ENCODE data around the gene CAPN1. TPM values are rescaled to one million over a fixed set of nuclear protein-coding genes. Genes with fewer than 3 reads are reported as not detected.
A peak's percentile ranks its signal among the peaks of the same experiment; 100 is the strongest.

The CAPN1 gene
- total and polyA plus RNA-seq, 11 donors: 67.8 to 139 (median 86.1) TPM

DNA sequence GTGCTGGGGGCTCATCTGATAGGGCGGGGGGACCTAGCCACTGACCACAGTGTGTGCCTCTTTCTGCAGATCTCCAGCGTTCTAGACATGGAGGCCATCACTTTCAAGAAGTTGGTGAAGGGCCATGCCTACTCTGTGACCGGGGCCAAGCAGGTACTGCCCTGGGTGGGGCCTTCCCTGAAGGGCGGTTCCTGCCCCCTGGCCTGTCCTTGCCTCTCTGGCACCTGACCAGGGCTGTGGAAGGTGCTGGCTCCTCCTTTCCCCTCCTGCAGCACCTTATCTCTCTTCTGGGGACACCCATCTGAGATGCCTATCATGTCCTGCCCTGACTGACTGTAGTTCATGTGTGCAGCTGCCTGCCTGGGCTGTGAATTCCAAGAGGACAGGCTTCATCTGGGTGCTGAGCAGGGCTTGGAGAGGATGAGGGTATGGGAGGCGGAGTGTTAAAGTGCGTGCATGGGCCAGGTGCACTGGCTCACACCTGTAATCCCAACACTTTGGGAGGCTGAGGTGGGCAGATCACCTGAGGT, 5.5 kb downstream of the CAPN1 start:
- TF ChIP-seq POLR2A (IDR thresholded peaks at IDR 0.05): no peak
- TF ChIP-seq, protein P1, sequence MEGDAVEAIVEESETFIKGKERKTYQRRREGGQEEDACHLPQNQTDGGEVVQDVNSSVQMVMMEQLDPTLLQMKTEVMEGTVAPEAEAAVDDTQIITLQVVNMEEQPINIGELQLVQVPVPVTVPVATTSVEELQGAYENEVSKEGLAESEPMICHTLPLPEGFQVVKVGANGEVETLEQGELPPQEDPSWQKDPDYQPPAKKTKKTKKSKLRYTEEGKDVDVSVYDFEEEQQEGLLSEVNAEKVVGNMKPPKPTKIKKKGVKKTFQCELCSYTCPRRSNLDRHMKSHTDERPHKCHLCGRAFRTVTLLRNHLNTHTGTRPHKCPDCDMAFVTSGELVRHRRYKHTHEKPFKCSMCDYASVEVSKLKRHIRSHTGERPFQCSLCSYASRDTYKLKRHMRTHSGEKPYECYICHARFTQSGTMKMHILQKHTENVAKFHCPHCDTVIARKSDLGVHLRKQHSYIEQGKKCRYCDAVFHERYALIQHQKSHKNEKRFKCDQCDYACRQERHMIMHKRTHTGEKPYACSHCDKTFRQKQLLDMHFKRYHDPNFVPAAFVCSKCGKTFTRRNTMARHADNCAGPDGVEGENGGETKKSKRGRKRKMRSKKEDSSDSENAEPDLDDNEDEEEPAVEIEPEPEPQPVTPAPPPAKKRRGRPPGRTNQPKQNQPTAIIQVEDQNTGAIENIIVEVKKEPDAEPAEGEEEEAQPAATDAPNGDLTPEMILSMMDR (IDR thresholded peaks at IDR 0.05): no peak
- DNase-seq (no peak), ATAC-seq (no peak)
- peaks cover 0 to 86% (median 71%) of the 10 kb centered on the region in 9 donors for H3K36me3 ChIP-seq
- H3K9me3 ChIP-seq: no peaks in the 10 kb centered on the region
- intact Hi-C loops (cut with DNase I): loop anchor here in 1 of 10 donors (10.0 kb wide), 1 partner anchor 72 kb away; the partner anchor contains the start of genes TM7SF2 and ZNHIT2
- H3K4me1 ChIP-seq: peaks cover 0 to 17% (median 5%) of the 10 kb centered on the region in 12 donors
- H3K27me3 ChIP-seq: no peaks in the 10 kb centered on the region
- H3K27ac ChIP-seq: no peak overlapping the region
- 93 to 95% (median 94%) methylated on average over 6 of the region's 6 CpGs for WGBS, 4 donors
- H3K4me3 ChIP-seq: no peak overlapping the region

- Histone ChIP-seq H3K9me3 (no peaks in the 10 kb centered on the region), H3K4me3 (no peak overlapping the region), H3K27me3 (no peaks in the 10 kb centered on the region), H3K27ac (no peak overlapping the region), H3K36me3 (peaks cover 0 to 93% (median 77%) of the 10 kb centered on the region in 9 donors), H3K4me1 (peaks cover 0 to 9% (median 0%) of the 10 kb centered on the region in 12 donors)
- intact Hi-C loops (cut with DNase I): loop anchor here in 1 of 10 donors (10.0 kb wide), 1 partner anchor 73 kb away; the partner anchor contains the start of genes TM7SF2 and ZNHIT2
- DNase-seq (no peak), ATAC-seq (peak in 3 of 4 donors; percentile 6 to 17 (median 16))
- 92 to 95% (median 93%) methylated on average over 14 to 20 of the region's 20 CpGs for WGBS, 4 donors
- TF ChIP-seq, protein P1 (IDR thresholded peaks at IDR 0.05): no peak
- no peak for TF ChIP-seq POLR2A (IDR thresholded peaks at IDR 0.05)
These were observed 6.3 kb downstream of the CAPN1 start for GRCh38 chr11:65187971-65188461.

DNA sequence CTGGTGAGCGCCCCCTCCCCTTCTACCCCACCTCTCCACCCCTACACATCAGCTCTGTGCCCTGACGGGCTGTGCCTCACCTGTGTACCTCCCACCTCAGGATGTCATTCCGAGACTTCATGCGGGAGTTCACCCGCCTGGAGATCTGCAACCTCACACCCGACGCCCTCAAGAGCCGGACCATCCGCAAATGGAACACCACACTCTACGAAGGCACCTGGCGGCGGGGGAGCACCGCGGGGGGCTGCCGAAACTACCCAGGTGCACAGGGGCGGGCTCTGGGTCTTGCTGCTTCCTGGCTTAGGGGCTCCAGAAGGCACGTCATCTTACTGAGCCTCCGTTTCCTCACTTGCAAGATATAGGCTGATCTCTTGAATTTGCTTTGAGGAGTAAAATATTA, 6.8 kb downstream of the CAPN1 start:
- Histone ChIP-seq H3K36me3 (peaks cover 0 to 97% (median 81%) of the 10 kb centered on the region in 9 donors), H3K27ac (no peak overlapping the region), H3K27me3 (no peaks in the 10 kb centered on the region), H3K4me3 (no peak overlapping the region), H3K9me3 (no peaks in the 10 kb centered on the region), H3K4me1 (peaks cover 0 to 4% (median 0%) of the 10 kb centered on the region in 12 donors)
- intact Hi-C loops (cut with DNase I): loop anchor here in 1 of 10 donors (10.0 kb wide), 1 partner anchor 74 kb away; the partner anchor contains the start of genes TM7SF2 and ZNHIT2
- DNase-seq (no peak), ATAC-seq (peak in 1 of 4 donors; percentile 12)
- WGBS, 4 donors: 92 to 96% (median 94%) methylated on average over 16 to 18 of the region's 18 CpGs
- TF ChIP-seq POLR2A (IDR thresholded peaks at IDR 0.05): no peak
- TF ChIP-seq, protein P1 (IDR thresholded peaks at IDR 0.05): no peak

DNA sequence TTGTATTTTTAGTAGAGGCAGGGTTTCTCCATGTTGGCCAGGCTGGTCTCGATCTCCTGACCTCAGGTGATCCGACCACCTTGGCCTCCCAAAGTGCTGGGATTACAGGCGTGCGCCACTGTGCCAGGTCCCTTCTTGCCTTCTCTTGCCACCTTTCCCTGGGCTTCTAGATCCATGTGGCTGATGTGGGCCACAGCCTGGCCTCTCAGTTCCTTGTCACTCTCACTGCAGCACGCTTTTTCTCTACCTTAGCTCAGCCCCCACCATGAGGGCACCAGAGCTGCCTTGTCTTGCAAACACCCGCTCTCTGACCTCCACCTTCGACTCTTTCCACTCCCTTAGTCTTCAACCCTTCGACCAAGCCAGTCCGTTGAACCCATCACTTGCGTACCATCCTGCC, 7.5 kb downstream of the CAPN1 start:
- intact Hi-C loops (cut with DNase I): loop anchor here in 1 of 10 donors (10.0 kb wide), 1 partner anchor 74 kb away; the partner anchor contains the start of genes TM7SF2 and ZNHIT2
- Histone ChIP-seq H3K4me1 (no peaks in the 10 kb centered on the region), H3K36me3 (peaks cover 0 to 98% (median 81%) of the 10 kb centered on the region in 9 donors), H3K27ac (no peak overlapping the region), H3K4me3 (no peak overlapping the region), H3K27me3 (no peaks in the 10 kb centered on the region), H3K9me3 (no peaks in the 10 kb centered on the region)
- no peak for DNase-seq
- TF ChIP-seq, protein P1 (IDR thresholded peaks at IDR 0.05): no peak
- TF ChIP-seq POLR2A (IDR thresholded peaks at IDR 0.05): no peak
- no peak for ATAC-seq
- WGBS, 4 donors: 83 to 86% (median 84%) methylated on average over 10 of the region's 10 CpGs

Measured in heart left ventricle (tissue), 16 donors.